ENCODE results near the gene SRXN1.
"Not testable (repeated sequence)": the region's sequence is repeated elsewhere in the genome, so short reads cannot be mapped to it uniquely, and the experiment has no call there.

Gene SRXN1

GRCh38 chr20:698276-698675 lies 45.3 kb upstream of the SRXN1 start:
- no peaks in the 10 kb centered on the region for H3K4me1 ChIP-seq
- no peak for TF ChIP-seq CTCF (IDR thresholded peaks at IDR 0.05)
- no peaks in the 10 kb centered on the region for H3K36me3 ChIP-seq (ENCODE audit: control insufficient read depth, insufficient read depth, low read length)
- no peaks in the 10 kb centered on the region for H3K9me3 ChIP-seq (ENCODE audit: control insufficient read depth, low read length)
- no peak overlapping the region for H3K9ac ChIP-seq
- no peak overlapping the region for H3K4me3 ChIP-seq (ENCODE audit: low read depth, low read length)
- no peak overlapping the region for H3K27ac ChIP-seq
- H2AFZ ChIP-seq: no peak overlapping the region
- H3K4me2 ChIP-seq (ENCODE audit: low read length): no peak overlapping the region
- H3K79me2 ChIP-seq: no peaks in the 10 kb centered on the region
- no peaks in the 10 kb centered on the region for H3K27me3 ChIP-seq (ENCODE audit: control insufficient read depth, insufficient read depth, low read length)

GRCh38 chr20:697826-698225 lies 44.8 kb upstream of the SRXN1 start:
- no peak for TF ChIP-seq CTCF (IDR thresholded peaks at IDR 0.05)
- H3K27ac ChIP-seq: no peak overlapping the region
- no peaks in the 10 kb centered on the region for H3K4me1 ChIP-seq
- H3K79me2 ChIP-seq: no peaks in the 10 kb centered on the region
- no peak overlapping the region for H3K4me3 ChIP-seq (ENCODE audit: low read depth, low read length)
- H3K9me3 ChIP-seq (ENCODE audit: control insufficient read depth, low read length): no peaks in the 10 kb centered on the region
- H2AFZ ChIP-seq: no peak overlapping the region
- H3K27me3 ChIP-seq (ENCODE audit: control insufficient read depth, insufficient read depth, low read length): no peaks in the 10 kb centered on the region
- no peaks in the 10 kb centered on the region for H3K36me3 ChIP-seq (ENCODE audit: control insufficient read depth, insufficient read depth, low read length)
- H3K4me2 ChIP-seq (ENCODE audit: low read length): no peak overlapping the region
- H3K9ac ChIP-seq: no peak overlapping the region

- H2AFZ ChIP-seq: no peak overlapping the region
- no peaks in the 10 kb centered on the region for H3K36me3 ChIP-seq (ENCODE audit: control insufficient read depth, insufficient read depth, low read length)
- H3K27me3 ChIP-seq (ENCODE audit: control insufficient read depth, insufficient read depth, low read length): no peaks in the 10 kb centered on the region
- no peak overlapping the region for H3K4me2 ChIP-seq (ENCODE audit: low read length)
- H3K9me3 ChIP-seq (ENCODE audit: control insufficient read depth, low read length): no peaks in the 10 kb centered on the region
- no peak for TF ChIP-seq CTCF (IDR thresholded peaks at IDR 0.05)
- H3K9ac ChIP-seq: no peak overlapping the region
- no peaks in the 10 kb centered on the region for H3K4me1 ChIP-seq
- no peaks in the 10 kb centered on the region for H3K79me2 ChIP-seq
- H3K27ac ChIP-seq: no peak overlapping the region
- no peak overlapping the region for H3K4me3 ChIP-seq (ENCODE audit: low read depth, low read length)
These were observed 42.3 kb upstream of the SRXN1 start for GRCh38 chr20:695165-695866.

GRCh38 chr20:694496-694895 lies 41.5 kb upstream of the SRXN1 start:
- Histone ChIP-seq H3K4me3 (ENCODE audit: low read depth, low read length) (no peak overlapping the region), H3K27me3 (ENCODE audit: control insufficient read depth, insufficient read depth, low read length) (no peaks in the 10 kb centered on the region), H3K36me3 (ENCODE audit: control insufficient read depth, insufficient read depth, low read length) (no peaks in the 10 kb centered on the region), H3K4me2 (ENCODE audit: low read length) (no peak overlapping the region), H3K9ac (no peak overlapping the region), H3K9me3 (ENCODE audit: control insufficient read depth, low read length) (no peaks in the 10 kb centered on the region), H3K79me2 (no peaks in the 10 kb centered on the region), H3K4me1 (no peaks in the 10 kb centered on the region), H3K27ac (no peak overlapping the region), H2AFZ (no peak overlapping the region)
- no peak for TF ChIP-seq CTCF (IDR thresholded peaks at IDR 0.05)

GRCh38 chr20:693786-694185 lies 40.8 kb upstream of the SRXN1 start:
- not testable (repeated sequence) for H3K4me2 ChIP-seq (ENCODE audit: low read length); H3K27ac ChIP-seq; H3K4me1 ChIP-seq; H3K79me2 ChIP-seq; H3K36me3 ChIP-seq (ENCODE audit: control insufficient read depth, insufficient read depth, low read length); H3K9me3 ChIP-seq (ENCODE audit: control insufficient read depth, low read length); H2AFZ ChIP-seq; H3K4me3 ChIP-seq (ENCODE audit: low read depth, low read length); H3K27me3 ChIP-seq (ENCODE audit: control insufficient read depth, insufficient read depth, low read length); H3K9ac ChIP-seq
